ENCODE measurements around the gene CDC42EP3. TPM values are rescaled to one million over a fixed set of nuclear protein-coding genes. Genes with fewer than 3 reads are reported as not detected.
A peak's percentile ranks its signal among the peaks of the same experiment; 100 is the strongest.

Gene CDC42EP3
- total and polyA plus RNA-seq, 2 experiments from 2014 or later, result 31.4 TPM

- no peak overlapping the region for H3K4me3 Mint-ChIP-seq
- DNase-seq (ENCODE audit: low spot score) (no peak), ATAC-seq (no peak)
- Histone ChIP-seq H3K4me2 (no peak overlapping the region), H3K9me2 (ENCODE audit: insufficient read depth) (no peaks in the 10 kb centered on the region), H3F3A (replicated peaks; ENCODE audit: low read depth) (no peaks in the 10 kb centered on the region), H3K4me3 (no peak overlapping the region), H3K36me3 (ENCODE audit: insufficient read depth) (no peaks in the 10 kb centered on the region), H3K4me1 (ENCODE audit: insufficient read depth) (no peaks in the 10 kb centered on the region), H3K79me2 (replicated peaks; ENCODE audit: insufficient read depth) (no peaks in the 10 kb centered on the region), H3K27ac (ENCODE audit: low read depth) (no peak overlapping the region), H4K20me1 (replicated peaks; ENCODE audit: insufficient read depth) (no peaks in the 10 kb centered on the region), H2AFZ (peak overlapping the region; percentile 9; the same call in 1 of the 2 replicates), H3K27me3 (ENCODE audit: insufficient read depth) (no peaks in the 10 kb centered on the region)
- no peaks in the 10 kb centered on the region for H3K27me3 Mint-ChIP-seq (ENCODE audit: insufficient read depth, low read depth, poor library complexity)
- H3K27ac Mint-ChIP-seq, result no peak overlapping the region
- H3K4me1 Mint-ChIP-seq, result peaks cover 6% of the 10 kb centered on the region; the same call in 1 of the 3 replicates
- no peaks in the 10 kb centered on the region for H3K36me3 Mint-ChIP-seq (ENCODE audit: low read depth)
- H3K9me3 Mint-ChIP-seq, result 0 out of 3 replicates have a peak, but pooled peaks cover 3% of the 10 kb centered on the region
- TF ChIP-seq, protein P1, sequence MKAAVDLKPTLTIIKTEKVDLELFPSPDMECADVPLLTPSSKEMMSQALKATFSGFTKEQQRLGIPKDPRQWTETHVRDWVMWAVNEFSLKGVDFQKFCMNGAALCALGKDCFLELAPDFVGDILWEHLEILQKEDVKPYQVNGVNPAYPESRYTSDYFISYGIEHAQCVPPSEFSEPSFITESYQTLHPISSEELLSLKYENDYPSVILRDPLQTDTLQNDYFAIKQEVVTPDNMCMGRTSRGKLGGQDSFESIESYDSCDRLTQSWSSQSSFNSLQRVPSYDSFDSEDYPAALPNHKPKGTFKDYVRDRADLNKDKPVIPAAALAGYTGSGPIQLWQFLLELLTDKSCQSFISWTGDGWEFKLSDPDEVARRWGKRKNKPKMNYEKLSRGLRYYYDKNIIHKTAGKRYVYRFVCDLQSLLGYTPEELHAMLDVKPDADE (IDR thresholded peaks at IDR 0.05), result no peak
- TF ChIP-seq CREB1 (CRISPR knock-in tag; IDR thresholded peaks at IDR 0.05; ENCODE audit: low read depth), result no peak
- no peak for TF ChIP-seq ZNF114 (CRISPR knock-in tag; IDR thresholded peaks at IDR 0.05)
- TF ChIP-seq, protein P2, sequence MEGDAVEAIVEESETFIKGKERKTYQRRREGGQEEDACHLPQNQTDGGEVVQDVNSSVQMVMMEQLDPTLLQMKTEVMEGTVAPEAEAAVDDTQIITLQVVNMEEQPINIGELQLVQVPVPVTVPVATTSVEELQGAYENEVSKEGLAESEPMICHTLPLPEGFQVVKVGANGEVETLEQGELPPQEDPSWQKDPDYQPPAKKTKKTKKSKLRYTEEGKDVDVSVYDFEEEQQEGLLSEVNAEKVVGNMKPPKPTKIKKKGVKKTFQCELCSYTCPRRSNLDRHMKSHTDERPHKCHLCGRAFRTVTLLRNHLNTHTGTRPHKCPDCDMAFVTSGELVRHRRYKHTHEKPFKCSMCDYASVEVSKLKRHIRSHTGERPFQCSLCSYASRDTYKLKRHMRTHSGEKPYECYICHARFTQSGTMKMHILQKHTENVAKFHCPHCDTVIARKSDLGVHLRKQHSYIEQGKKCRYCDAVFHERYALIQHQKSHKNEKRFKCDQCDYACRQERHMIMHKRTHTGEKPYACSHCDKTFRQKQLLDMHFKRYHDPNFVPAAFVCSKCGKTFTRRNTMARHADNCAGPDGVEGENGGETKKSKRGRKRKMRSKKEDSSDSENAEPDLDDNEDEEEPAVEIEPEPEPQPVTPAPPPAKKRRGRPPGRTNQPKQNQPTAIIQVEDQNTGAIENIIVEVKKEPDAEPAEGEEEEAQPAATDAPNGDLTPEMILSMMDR (conservative IDR thresholded peaks at IDR 0.05; ENCODE audit: low read depth in 2 of 2), result no peak
- no peak for TF ChIP-seq ZNF462 (CRISPR knock-in tag; IDR thresholded peaks at IDR 0.05)
- no peak for TF ChIP-seq EZH2phosphoT487 (IDR thresholded peaks at IDR 0.05; ENCODE audit: unreplicated experiment)
- no peak for TF ChIP-seq JUNB (IDR thresholded peaks at IDR 0.05; ENCODE audit: unreplicated experiment)
- TF ChIP-seq NANOG (IDR thresholded peaks at IDR 0.05; ENCODE audit: borderline replicate concordance), result no peak
- no peak for TF ChIP-seq POLR2AphosphoS5 (IDR thresholded peaks at IDR 0.05; ENCODE audit: low read depth)
- no peak for TF ChIP-seq STAT1 (IDR thresholded peaks at IDR 0.05; ENCODE audit: unreplicated experiment)
- TF ChIP-seq ZNF331 (CRISPR knock-in tag; IDR thresholded peaks at IDR 0.05; ENCODE audit: low read depth), result no peak
- no peak for TF ChIP-seq EZH2 (IDR thresholded peaks at IDR 0.05; ENCODE audit: low read depth, unreplicated experiment)
- TF ChIP-seq, protein P3, sequence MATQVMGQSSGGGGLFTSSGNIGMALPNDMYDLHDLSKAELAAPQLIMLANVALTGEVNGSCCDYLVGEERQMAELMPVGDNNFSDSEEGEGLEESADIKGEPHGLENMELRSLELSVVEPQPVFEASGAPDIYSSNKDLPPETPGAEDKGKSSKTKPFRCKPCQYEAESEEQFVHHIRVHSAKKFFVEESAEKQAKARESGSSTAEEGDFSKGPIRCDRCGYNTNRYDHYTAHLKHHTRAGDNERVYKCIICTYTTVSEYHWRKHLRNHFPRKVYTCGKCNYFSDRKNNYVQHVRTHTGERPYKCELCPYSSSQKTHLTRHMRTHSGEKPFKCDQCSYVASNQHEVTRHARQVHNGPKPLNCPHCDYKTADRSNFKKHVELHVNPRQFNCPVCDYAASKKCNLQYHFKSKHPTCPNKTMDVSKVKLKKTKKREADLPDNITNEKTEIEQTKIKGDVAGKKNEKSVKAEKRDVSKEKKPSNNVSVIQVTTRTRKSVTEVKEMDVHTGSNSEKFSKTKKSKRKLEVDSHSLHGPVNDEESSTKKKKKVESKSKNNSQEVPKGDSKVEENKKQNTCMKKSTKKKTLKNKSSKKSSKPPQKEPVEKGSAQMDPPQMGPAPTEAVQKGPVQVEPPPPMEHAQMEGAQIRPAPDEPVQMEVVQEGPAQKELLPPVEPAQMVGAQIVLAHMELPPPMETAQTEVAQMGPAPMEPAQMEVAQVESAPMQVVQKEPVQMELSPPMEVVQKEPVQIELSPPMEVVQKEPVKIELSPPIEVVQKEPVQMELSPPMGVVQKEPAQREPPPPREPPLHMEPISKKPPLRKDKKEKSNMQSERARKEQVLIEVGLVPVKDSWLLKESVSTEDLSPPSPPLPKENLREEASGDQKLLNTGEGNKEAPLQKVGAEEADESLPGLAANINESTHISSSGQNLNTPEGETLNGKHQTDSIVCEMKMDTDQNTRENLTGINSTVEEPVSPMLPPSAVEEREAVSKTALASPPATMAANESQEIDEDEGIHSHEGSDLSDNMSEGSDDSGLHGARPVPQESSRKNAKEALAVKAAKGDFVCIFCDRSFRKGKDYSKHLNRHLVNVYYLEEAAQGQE (IDR thresholded peaks at IDR 0.05; ENCODE audit: unreplicated experiment), result no peak
Observed at GRCh38 chr2:37604716-37605115, 66.7 kb downstream of the CDC42EP3 start.
